Left cardiac atrium (tissue), 4 donors: Measurements from ENCODE around the gene DPP6. TPM values are rescaled to one million over a fixed set of nuclear protein-coding genes. Genes with fewer than 3 reads are reported as not detected.

Source experiments
- ATAC-seq, 2 donors: fragments of 200-7000 bp; cut with Tn5 transposase; one replicate each; pipeline ENCODE4 v1.9.1; 2020; ENCODE audit warnings: mild to moderate bottlenecking in 2 of 2, moderate library complexity in 2 of 2
- DNase-seq: peaks from one replicate; pipeline ENCODE4 v3.0.0-alpha.2; 2020
- intact Hi-C, 2 donors: fragments of 100-400 bp; cut with DNase I; formaldehyde crosslinking; loops; one replicate each; pipeline versions ENCODE4 v1.14.1 to v1.15.1; 2022 to 2023
- total RNA-seq, 2 donors: library from RNA; stranded (reverse); fragmentation: NEBNext Ultra II Directional; extraction: Animal tissue kit (Norgen Biotek cat#: 25700); gene quantifications; one replicate each; pipeline ENCODE4 v1.2.1, GENCODE V29; 2021
- donor health status: DM: no; HTN: yes; CAD: no.
- donor health status: DM: no; HTN: yes; CAD: no; lungs with severe emphysema.
- donor health status: DM: yes; HTN: yes; CAD: no.
- donor health status: Dilated cardiomyopathy.

DPP6 gene
- total RNA-seq, 2 donors from 2014 or later: 0.42 to 0.56 TPM

DNA sequence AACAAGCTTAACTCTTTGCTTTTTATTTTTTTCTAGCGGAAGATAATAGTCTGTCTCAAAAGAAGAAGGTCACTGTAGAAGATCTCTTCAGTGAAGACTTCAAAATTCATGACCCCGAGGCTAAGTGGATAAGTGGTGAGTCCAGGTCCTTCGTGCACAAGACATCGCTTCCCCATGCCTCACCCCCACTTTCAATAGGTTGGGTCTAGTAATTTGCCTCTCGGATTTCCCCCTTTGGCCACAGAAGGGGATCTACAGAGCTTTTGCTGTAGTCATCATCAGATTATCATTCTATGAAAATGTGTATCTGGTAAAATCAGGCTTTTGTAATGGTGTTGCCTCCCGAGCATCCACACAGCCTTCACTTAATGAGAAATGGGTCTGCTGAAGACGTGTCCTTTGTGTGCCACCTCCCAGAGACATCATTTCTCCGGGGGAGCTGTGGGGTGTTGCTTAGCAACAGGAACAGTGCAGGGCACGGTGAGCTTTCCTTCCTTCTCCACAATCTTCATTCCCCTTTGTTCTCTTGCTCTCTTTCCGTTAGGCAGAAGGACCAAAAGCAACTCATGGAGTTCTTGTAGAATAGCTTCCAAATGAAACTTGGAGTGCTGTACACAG is 422.8 kb downstream of the DPP6 start:
- no peak for ATAC-seq
- intact Hi-C loops: no loop called here
- no peak for DNase-seq

DNA sequence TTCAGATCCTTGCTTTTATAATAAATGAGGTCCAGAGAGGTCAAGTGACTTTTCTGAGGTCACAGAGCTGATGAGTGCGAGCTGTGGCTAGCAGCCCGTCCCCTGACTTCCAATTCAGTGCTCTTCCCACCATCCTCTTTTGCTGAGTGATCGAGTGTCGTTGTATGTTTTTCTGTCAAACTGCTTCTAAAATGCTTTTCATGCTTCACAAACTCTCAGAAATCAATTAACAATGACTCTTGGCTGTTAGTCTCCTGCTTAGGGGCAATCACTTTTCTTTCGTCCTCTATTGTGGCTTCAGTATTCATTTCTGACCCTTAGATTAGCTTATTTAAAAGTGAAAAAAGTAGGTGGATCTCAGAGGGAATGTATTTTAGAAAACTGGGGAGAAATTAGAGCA is 423.7 kb downstream of the DPP6 start:
- no peak for ATAC-seq
- no peak for DNase-seq
- intact Hi-C loops: no loop called here

DNA sequence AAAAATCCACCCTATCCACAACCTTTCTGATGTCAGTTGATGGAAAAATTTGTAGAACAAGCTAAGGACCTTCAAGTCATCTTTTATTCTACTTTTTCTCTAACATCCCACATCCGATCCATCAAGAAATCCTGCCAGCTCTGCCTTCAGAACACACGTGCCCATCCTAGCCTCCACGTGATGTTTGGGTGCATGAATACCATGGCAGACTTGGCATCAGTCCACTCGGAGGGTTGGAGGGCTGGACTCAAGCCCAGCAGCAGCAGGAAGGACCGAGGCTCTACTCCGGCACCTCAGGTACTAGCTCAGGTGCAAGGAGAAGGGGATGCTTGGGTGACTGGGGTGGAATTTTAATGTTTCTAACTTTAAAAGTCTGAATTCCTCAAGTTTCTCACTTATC is 428.6 kb downstream of the DPP6 start:
- ATAC-seq (no peak), DNase-seq (no peak)
- intact Hi-C loops: no loop called here

DNA sequence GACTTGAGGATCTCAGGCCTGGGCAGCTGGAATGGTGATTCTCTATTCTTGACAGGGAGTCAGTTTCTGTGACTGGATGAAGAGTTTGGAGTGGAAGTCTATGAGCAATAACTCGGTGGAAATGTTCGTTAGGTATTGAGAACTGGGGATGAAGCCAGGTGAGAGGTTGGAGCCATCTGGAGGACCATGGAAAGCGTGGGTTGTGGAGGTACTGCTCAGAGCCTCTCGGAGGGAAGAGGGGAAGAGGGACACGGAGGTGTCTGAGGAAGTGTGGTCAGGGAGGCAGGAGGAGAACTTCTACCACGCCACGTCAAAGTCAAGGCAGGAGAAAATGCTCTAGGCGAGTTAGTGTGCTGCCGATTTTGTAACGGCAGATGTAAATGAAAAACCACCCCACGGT is 430.7 kb downstream of the DPP6 start:
- ATAC-seq (no peak), DNase-seq (no peak)
- intact Hi-C loops: no loop called here

DNA sequence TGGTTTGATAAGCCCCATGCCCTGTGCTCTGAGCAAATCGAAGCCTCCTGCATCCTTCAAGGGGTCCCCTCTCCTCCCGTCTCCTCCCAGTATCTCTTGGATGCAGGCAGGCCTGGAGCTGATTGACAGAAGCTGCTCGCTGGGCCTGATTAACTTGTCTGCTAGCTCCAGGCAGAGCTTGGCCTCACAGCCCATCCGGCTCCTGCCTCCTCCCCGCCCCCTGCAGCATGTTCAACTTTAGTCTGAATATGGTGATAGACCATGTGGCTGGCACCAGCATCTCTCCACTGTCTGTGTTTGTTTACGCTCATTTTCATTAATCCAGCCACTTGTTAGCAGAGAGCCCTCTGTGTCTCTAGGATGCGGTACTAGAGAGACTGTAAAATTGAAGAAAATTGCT is 432.2 kb downstream of the DPP6 start:
- intact Hi-C loops: no loop called here
- ATAC-seq (no peak), DNase-seq (no peak)

DNA sequence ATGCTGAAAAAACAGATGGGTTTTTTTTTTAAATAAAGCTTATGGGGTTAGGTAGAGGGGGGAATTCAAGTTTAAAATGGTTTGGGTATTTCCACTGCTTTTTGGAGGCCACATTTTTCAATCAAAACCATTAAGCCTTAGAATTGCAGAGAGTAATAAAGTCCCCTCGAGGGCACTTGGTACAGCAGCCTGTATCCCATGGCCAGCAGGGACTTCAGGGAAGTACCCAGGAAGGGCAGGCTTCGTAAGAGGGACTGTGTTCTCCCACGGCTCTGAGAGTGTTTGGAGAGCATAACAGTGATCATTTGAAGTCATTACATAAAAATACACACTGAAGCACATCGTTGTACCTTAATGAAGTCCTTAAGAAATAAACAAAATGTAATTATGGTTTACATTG is 432.7 kb downstream of the DPP6 start:
- DNase-seq (no peak), ATAC-seq (no peak)
- intact Hi-C loops: no loop called here

DNA sequence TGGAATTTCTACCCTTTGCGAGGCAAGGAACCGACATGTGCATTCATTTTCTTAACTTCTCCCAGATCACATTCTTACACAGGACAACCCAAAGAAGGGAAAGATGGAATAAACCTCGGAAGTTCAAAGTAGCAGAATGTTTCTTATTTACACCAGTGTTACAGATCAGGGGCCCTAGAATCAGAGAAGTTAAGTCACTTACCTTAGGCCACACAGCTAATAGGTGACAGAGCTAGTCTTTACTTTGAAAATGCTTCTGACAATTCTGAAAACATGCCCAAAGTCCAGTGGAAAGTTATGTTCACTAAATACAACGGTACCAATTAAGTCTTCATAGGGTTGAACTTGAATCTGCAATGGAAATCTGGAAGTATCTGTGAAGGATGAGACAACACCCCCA is 437.7 kb downstream of the DPP6 start:
- intact Hi-C loops: no loop called here
- DNase-seq: no peak
- ATAC-seq: no peak

DNA sequence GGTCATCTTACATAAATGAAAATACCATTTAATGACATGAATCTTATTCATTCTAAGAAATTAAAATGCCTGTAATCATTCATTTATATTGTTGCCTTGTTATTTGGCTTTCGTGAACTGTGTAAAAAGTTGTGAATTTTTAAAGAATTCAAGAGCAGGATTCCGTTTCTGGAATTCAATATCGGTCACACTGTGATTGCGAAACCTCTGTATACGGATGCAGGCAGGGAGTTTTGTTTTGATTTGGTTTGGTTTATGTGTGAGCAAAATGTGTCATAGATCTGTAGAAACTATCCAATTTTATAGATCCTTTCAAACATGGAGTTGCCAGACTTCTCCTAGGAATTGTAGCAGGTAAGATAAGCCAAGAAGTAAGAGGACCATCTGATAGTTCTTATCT is 441.4 kb downstream of the DPP6 start:
- intact Hi-C loops: no loop called here
- DNase-seq (no peak), ATAC-seq (no peak)

DNA sequence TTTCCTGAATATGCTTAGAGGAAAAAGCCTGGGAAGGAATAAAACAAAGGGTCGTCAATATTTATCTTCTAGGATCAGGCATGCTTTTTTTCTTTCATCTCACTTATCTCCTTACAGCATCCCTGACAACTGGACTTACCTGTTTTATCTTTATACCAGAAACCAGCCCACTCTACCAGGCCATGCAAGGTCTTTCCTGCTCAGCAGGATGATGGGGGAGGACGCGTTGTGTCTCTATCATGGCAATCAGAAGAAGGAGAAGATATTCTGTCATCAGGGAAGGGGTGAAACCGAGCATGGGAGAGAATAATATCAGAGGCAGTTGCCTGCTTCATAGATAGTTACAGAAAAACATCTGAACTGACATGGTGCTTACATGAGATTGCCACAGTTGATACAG is 445.6 kb downstream of the DPP6 start:
- ATAC-seq (no peak), DNase-seq (no peak)
- intact Hi-C loops: no loop called here

DNA sequence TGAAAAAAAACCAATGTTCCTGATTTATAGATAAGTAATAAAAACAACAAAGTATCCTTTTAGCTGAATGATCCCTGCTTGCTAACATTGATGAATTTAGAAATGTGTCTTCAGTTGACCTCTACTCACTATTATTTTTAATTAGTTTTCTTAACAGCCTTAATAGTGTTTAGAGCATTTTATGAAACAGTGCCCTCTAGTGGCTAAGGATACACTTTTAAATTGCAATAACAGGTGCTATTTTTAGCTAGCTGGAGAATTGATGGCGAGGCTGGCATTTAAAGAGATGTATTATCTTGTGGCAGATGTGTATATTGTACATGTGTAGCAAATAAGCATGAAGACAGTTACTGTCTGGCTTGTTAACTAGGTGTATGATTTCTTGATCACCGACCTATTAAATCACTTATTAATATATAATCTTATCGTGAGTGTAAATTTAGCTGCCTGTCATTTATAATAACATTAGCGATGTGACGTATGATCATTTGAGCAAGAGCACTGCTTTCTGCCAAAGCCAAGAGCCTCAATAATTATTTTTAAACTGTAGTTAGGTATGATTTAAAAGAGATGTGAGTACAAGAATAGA is 451.9 kb downstream of the DPP6 start:
- DNase-seq: no peak

DNA sequence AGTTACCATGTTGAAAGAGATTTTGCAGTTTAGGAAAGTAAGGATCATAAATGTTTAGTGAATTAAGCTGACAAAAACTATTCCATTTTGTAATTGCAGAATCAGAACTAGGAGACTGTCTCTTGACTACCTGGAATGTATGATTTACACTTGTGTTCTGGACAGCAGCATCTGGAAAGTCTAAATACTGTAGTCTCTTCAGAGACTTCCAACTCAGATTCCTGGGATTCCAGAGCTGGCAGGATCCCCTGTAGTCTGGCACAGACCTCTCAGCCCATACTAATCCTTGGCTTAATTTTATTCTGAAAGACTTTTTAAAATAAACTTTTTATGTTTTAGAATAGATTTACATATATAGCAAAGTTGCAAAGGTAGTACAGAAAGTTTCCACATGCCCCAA is 452.7 kb downstream of the DPP6 start:
- DNase-seq (no peak), ATAC-seq (no peak)
- intact Hi-C loops: loop anchor here in 1 of 2 donors (5.0 kb wide), 1 partner anchor 433 kb away; no protein-coding TSS in a partner anchor

More for the DNA sequence above, 451.9 kb downstream of the DPP6 start:
- intact Hi-C loops: loop anchor here in 1 of 2 donors (5.0 kb wide), 1 partner anchor 432 kb away; no protein-coding TSS in a partner anchor
- no peak for ATAC-seq

DNA sequence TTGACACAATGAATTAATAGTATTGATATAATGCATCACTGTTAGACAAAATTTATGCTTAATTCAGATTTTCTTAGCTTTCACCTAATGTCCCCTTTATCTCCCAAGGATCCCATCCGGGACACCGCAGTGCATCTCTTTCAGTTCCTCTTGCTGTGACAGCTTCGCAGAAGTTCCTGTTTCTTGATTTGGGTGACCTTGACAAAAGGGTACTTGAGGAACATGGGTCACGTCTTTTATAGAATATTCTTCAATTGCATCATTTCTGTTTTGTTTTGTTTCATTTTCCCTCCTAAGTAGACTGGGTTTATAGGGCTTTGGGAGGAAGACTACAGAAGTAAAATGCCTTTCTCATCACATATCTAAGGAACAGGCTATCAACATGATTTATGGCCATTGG is 453.2 kb downstream of the DPP6 start:
- ATAC-seq (no peak), DNase-seq (no peak)
- intact Hi-C loops: no loop called here

DNA sequence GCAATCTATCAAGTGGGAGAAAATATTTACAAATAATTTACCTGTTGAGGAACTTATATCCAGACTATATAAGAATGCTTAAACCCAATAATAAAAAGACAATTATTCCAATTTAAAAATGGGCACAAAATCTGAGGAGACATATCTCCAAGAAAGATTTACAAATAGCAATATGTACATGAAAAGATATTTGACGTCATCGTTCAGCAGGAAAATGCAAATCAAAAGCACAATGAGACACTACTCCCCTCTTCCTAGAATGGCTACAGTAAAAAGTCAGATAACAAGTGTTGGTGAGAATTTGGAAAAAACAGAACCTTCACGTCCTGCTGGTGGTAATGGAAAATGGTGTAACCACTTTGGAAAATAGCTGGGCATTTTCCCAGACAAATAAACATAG is 457.0 kb downstream of the DPP6 start:
- DNase-seq: no peak
- no peak for ATAC-seq
- intact Hi-C loops: no loop called here

DNA sequence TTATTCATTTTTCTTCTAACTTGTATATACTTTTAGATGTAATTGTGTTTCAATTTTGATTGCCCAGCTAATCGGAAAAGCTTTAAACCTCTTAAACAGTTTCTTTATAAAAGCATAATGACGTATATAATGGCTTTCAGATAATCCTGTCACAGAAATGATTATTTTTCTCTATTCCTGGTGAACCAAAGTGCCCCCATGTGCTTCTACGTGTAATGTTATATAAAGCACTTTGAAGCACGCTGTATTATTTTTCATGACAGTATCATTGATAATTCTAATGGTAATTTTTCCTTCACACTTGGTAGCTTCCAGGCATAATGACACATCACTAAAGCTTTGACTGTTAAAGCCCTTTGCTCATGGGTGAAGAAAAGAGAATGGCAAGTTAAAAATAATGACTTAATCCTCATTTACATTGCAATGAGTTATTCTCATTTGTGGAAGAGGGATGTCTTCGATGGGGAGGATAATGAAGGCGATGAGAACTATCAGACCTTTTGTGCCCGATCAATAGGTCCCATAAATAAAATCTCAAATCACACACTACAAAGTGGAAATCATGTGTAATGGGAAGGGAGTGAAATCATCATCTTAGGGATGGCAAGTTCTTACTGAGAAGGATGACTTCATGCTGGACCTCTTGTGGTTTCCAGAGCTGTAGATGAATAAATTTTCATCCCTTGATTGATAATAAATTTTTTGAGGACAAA is 460.1 kb downstream of the DPP6 start:
- no peak for ATAC-seq
- intact Hi-C loops: no loop called here

DNA sequence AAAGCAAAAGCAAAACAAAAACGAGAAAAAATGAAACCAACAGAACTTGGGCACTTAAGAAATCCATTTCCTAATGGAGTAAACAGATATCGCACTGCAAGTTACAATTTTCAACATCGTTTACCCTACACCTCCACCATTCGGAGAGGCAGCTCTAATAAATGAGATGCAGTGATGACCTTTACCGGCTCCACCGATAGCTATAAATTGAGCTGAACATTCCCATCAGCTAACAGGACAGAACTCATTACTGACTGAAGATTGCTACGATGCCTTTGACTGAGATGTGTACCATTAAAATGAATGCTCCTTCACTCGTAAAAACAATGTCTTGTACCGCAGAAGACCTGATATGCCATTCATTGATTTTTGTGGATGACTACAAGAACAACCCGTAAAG is 465.6 kb downstream of the DPP6 start:
- no peak for DNase-seq
- ATAC-seq: no peak
- intact Hi-C loops: no loop called here

More for the DNA sequence above, 460.1 kb downstream of the DPP6 start:
- DNase-seq: no peak

DNA sequence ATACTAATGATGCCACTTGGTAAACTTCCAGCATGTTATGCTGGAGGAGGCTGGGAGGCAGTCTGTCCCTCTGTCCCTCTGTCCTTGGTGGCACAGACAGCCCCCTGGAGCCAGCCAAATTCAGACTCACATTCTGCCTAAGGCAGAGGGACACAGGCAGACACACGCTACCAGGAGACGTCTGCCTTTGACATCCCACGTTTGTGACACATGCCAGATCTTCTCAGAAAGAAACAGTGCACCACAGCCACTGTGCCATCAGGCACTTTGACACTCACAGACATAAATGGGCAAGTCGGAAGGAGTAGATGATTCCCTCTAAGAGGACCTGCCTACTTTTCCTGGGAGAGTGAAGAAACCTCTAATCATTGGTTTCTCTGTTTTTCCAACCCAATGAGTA is 467.0 kb downstream of the DPP6 start:
- ATAC-seq: no peak
- DNase-seq: no peak
- intact Hi-C loops: no loop called here

DNA sequence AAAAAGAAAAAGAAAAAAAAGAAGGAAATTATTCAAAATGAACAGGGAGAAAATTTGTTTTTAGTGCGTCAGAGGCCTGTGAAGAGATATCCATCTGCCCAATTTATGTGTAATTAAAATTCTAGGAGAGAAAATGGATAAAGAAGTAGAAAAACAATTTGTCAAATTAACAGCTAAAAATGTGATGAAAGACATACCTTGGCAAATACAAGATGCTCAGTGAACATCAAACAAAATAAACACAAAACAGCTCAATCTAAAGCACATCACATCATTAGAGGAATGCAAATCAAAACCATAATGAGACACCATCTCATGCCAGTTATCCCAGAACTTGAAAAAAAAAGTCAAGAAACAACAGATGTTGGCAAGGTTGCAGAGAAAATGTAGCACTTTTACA is 477.9 kb downstream of the DPP6 start:
- DNase-seq (no peak), ATAC-seq (no peak)
- intact Hi-C loops: no loop called here

DNA sequence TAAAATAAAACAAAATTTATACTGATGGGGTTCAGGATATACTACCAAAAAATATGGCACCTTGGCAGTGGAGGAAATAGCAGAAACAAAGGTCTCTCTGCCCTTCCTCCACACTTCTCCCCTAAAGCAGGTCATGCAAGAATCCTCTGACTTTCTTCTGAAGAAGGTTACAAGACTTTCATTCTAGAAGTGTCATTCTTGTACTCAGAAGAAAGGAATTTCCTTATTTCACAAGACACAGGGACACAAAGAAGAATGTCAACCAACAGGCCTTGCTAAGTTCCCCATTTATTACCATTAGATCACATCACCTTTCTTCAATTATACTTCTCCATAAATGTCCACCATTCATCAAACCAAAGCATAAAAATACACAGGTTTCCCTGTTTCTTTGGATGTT is 480.6 kb downstream of the DPP6 start:
- ATAC-seq: no peak
- no peak for DNase-seq
- intact Hi-C loops: no loop called here

DNA sequence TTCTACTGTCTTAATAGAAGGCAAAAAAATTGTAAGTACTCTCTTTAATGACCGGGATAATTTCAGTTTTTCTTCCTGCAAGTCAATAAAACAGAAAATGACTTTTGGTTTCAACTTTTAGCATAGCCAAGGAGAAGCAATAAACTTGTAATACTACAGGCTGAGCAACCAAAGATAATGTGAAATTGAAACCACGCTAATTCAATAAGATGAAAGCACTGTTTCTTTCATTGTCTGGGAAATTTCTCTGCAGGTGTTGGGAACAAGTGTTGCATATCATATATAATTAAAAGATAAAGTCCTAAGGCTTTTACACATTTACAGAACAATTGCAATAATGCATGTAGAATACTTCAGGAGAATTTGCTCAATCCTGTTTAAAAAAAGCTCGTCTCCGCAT is 488.4 kb downstream of the DPP6 start:
- ATAC-seq: no peak
- no peak for DNase-seq
- intact Hi-C loops: no loop called here

DNA sequence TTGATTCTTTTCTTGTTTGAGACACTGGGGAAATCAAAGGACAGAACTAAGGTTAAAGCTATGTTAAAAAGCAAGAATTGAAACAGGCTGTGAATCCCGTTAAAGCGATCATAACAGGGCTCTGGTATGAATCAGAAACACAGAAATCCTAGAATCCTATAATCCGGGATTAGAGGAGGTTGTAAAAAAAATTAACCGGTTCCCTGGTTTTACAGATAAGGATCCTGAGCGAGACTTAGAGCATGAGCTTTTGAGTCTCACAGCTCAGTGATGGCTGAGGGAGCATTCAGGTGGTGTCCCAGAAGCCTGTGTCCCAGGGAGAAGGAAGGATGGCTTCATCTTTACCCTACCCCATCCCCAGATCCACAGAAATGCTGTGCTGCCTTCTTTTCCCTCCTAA is 489.4 kb downstream of the DPP6 start:
- ATAC-seq (no peak), DNase-seq (no peak)
- intact Hi-C loops: no loop called here
